Stimulated activated CD4-positive, alpha-beta T cell treated with anti-CD3 and anti-CD28 coated beads, Interleukin-1b, Interleukin-23, amount 100 ng/mL, for 1 hour (primary cell): ENCODE data around the gene DYNC1LI2.
"Not testable (repeated sequence)": the region's sequence is repeated elsewhere in the genome, so short reads cannot be mapped to it uniquely, and the experiment has no call there.

Experiments
- DNase-seq, 2 donors: peaks; one replicate each; pipeline ENCODE4 v3.0.0-alpha.2; 2020; ENCODE audit warnings: low read depth in 2 of 2

DYNC1LI2 gene

GRCh38 chr16:66696669-66697630, 54.5 kb downstream of the DYNC1LI2 start, which contains the start of gene CMTM4:
TSS of gene CMTM4 (minus strand) at chr16:66696743. CDS start at chr16:66696525, 218 bp downstream.
- DNase-seq: peak; percentile 45 to 64

- DNase-seq: no peak
Observed at GRCh38 chr16:66695935-66696668, 55.3 kb downstream of the DYNC1LI2 start.

GRCh38 chr16:66695471-66695934, 55.9 kb downstream of the DYNC1LI2 start:
- no peak for DNase-seq

- no peak for DNase-seq
Observed at GRCh38 chr16:66693149-66693548, 58.3 kb downstream of the DYNC1LI2 start.

- no peak for DNase-seq
Observed at GRCh38 chr16:66692341-66692740, 59.1 kb downstream of the DYNC1LI2 start.

- DNase-seq: no peak
Observed at GRCh38 chr16:66691234-66691633, 60.2 kb downstream of the DYNC1LI2 start.

- no peak for DNase-seq
Observed at GRCh38 chr16:66690106-66690847, 61.1 kb downstream of the DYNC1LI2 start.

- DNase-seq: no peak
Observed at GRCh38 chr16:66689282-66689681, 62.1 kb downstream of the DYNC1LI2 start.

- no peak for DNase-seq
Observed at GRCh38 chr16:66687906-66688625, 63.3 kb downstream of the DYNC1LI2 start.

- DNase-seq: not testable (repeated sequence)
Observed at GRCh38 chr16:66685501-66686115, 65.8 kb downstream of the DYNC1LI2 start.

- no peak for DNase-seq
Observed at GRCh38 chr16:66682271-66682670, 69.1 kb downstream of the DYNC1LI2 start.

- no peak for DNase-seq
Observed at GRCh38 chr16:66681676-66682075, 69.7 kb downstream of the DYNC1LI2 start.

GRCh38 chr16:66678337-66678736, 73.1 kb downstream of the DYNC1LI2 start:
- no peak for DNase-seq

- DNase-seq: no peak
Observed at GRCh38 chr16:66677836-66678235, 73.6 kb downstream of the DYNC1LI2 start.

- DNase-seq: no peak
Observed at GRCh38 chr16:66677179-66677578, 74.2 kb downstream of the DYNC1LI2 start.

- DNase-seq: no peak
Observed at GRCh38 chr16:66676599-66676998, 74.8 kb downstream of the DYNC1LI2 start.

GRCh38 chr16:66673691-66674090, 77.7 kb downstream of the DYNC1LI2 start:
- DNase-seq: no peak
